ENCODE measurements around the gene AMOTL2.

DNA sequence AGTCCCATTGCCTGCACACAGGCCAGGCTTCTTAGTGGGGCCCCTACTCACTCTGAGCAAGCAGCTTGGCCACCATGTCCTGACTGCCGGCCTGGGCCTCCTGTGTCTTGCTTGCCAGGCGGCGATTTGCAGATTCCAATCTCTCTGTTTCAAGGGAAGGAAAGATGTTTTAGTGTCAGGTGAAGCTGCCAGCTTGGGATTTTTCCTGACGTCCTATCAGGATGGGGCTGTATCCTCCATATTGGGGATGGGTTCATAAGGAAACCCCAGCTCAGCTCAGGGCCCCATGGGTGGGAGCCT is 8.5 kb downstream of the AMOTL2 start:
- no peak for TF ChIP-seq POLR2A (IDR thresholded peaks at IDR 0.05)
- TF ChIP-seq CTCF (IDR thresholded peaks at IDR 0.05): no peak
